Activated CD4-positive, alpha-beta T cell treated with anti-CD3 and anti-CD28 coated beads for 4 hours (primary cell): ENCODE data around the gene SNX5.

Experiments used
- DNase-seq, 2 donors: peaks; one replicate each; pipeline ENCODE4 v3.0.0-alpha.2; 2020

The SNX5 gene

DNA sequence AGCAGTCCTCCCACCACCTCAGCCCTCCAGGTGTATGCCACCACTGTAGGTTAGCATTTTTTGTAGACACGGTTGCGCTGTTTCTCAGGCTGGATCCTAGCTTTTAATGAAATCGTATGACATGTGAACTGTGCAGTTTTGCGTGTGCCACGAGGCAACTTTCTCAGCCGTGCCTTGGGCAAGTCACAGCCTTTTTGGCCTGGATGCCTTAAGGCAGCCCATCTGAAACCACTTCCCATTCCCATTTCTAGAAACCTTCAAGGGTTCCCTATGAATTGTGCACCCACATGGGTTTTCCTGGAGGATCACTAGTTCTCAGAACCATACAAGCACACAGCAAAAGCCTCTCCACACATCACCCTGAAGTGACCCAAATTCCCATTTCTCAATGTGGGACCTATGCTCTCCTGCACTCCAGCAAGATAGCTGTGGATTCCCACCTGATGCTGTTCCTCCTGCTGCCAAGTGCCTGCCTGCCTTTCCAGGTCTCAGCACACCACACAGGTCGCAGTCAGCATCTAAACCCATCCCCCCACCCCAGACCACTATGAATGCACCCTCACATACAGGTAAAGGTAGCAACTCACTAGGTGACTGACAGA lies 28.9 kb downstream of the SNX5 start:
- no peak for DNase-seq

DNA sequence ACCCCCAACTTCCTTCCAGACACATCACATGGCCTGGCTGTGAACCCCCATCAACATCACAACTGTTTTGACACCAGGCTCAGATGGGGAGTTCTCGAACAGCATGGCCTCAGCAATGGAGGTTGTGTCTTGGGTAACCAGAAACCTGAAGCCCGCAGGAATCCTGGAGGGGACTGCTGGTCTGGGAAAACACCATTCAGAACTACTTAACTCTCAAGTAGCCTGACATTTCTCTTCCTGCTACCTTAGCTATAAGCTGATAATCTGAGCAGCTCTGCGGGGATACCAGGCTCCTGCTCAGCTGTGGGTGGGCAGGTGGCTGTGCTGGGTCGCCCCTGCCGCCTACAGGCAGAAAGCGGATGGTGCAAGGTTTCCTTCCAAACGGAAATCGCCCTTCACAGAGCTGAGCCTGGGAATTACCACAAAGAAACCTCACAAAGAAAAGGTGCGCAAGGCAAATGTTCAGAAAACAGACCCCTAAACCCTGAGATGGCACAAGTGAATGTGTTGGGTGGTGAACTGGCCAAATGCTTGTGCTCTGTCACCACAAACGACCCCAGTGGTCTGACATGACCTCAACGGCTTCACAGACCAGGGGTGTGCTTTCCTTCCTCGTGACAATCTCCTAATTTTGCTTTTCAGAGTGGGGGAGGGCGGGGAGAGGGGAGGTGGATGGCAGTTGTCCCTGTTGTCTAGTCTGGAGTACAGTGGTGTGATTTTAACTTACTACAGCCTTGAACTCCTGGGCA lies 29.5 kb downstream of the SNX5 start:
- peak; percentile 44 to 48 for DNase-seq

- DNase-seq, result no peak
Measured at GRCh38 chr20:17936761-17937732, 31.5 kb downstream of the SNX5 start.

DNA sequence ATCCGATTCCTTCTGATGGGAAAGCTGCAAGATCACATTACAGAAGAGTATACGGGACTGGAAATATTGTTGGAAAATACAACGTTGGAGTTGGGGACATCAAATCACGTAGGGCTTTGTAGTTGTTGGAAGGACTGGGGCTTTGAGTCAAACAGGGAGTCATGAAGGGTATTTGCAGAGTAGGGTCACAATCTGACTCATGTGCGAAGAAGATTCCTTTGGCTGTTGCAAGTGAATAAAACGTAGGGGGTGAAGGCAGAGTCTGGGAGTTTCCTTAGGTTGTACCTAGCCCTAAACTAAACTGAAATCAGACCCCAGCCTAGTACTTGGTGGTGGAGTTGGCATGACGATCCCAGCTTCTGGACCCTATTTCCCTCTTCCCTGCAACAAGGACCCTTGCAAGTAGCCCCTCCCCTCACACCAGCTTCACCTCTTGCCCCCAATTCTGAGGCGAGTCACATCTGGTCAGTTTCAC lies 32.3 kb downstream of the SNX5 start:
- DNase-seq, result no peak

- no peak for DNase-seq
Measured at GRCh38 chr20:17935761-17936160, 32.8 kb downstream of the SNX5 start.

GRCh38 chr20:17935186-17935585 lies 33.4 kb downstream of the SNX5 start:
- DNase-seq, result no peak

GRCh38 chr20:17934141-17934862 lies 34.3 kb downstream of the SNX5 start:
- no peak for DNase-seq

DNA sequence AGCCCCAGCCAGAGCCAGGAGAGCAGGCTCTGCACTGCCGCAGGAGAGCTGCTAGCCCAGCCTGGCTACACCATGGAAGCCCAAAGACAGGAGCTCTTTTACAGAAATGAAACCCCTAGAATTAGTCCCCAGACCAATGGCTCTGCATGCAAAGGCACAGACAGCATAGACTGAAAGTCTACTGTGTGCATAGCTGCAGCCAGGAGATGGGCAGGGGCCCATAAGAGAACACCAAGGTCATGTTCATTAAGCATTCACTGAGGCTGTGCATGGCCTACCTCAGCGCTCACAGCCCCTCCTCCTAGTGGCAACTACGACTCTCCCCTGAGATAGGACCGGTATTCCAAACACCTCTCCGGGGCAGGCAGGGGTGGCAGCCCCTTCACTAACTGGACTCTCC lies 34.9 kb downstream of the SNX5 start:
- no peak for DNase-seq

GRCh38 chr20:17933121-17933520 lies 35.5 kb downstream of the SNX5 start:
- no peak for DNase-seq

- DNase-seq, result no peak
Measured at GRCh38 chr20:17932396-17932795, 36.2 kb downstream of the SNX5 start.

DNA sequence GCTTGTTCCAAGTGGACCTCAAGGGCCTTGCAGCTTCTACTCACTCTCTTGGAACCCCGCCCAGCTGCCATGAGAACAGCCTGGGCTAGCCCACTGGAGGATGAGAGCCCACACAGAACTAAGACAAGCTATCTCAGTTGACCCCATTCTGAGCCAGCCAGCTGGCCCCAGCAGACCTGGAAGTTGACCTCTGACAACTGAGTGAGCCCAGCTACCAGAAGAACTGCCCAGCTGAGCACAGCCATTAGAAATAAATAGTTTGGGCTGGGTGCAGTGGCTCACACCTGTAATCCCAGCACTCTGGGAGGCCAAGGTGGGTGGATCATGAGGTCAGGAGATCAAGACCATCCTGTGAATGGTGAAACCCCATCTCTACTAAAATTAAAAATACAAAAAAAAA lies 37.1 kb downstream of the SNX5 start:
- DNase-seq, result no peak

DNA sequence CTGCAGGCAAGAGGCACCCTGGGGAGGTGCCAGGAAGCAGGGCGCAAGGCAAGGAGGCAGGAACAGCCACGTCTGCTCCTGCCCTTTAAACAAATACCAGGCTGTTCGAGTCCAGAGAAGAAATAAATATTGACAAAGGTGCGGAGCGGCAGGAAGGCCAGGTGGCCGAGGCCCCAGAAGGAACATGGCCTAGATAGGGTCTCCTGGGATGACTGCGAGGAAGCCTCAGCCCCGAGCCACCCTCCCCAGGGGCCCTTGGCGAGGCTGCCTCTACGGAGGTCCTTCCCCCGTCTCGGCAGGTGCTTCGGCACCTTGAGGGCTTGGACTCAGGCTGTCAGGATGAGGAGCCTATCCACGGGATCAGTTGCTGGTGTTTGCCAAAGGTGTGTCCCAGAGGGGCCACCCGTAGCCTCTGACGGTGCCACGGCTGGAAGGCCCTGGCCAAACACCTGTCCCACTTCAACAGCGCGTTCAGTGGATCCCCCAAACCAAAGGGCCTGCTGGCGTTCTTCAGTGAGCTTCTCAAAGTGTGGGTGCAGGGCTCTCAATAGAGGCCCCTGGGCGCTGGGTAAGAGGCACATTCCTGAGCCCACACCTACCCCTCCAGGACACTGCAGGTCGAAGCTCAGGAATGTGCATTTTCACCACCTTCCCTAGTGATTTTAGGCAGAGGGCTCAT lies 39.8 kb downstream of the SNX5 start:
- DNase-seq, result no peak

DNA sequence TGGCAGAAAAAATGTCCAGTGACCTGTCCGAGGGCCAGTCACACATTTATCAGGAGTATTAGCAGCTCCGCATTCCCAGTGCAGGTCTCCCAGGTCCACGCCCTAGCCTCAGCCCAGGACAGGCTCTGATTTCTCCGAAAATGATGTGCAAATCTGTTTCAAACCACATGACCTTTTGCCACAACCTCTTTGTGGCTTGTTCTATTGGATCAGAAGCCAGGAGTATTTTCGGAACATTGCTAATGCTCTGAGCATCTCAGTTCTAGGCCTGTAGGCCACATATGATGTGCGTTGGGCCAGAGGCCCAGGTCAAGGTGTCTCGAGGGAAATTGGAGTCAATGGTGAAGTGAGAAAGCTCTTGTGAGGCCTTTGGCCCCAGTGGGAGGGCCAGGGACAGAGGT lies 40.4 kb downstream of the SNX5 start:
- no peak for DNase-seq

GRCh38 chr20:17925940-17926300 lies 42.7 kb downstream of the SNX5 start:
- no peak for DNase-seq

- no peak for DNase-seq
Measured at GRCh38 chr20:17925141-17925939, 43.3 kb downstream of the SNX5 start.

DNA sequence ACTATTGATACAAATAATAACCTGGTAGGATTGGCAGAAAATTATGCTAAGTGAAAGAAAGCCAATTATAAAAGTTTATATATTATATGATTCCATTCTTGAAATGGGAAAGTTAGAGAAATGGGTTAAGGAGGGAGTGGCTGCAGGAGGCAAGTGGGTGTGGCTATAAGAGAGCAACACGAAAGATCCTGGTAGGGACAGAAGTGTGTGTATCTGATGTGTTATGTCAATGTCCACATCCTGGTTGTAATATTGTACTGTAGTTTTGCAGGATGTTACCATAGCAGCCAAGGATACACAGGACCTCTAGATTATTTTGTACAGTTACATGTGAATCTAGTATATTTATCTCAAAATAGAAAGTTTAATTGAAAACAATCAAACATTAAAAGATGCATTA lies 46.8 kb downstream of the SNX5 start:
- no peak for DNase-seq

DNA sequence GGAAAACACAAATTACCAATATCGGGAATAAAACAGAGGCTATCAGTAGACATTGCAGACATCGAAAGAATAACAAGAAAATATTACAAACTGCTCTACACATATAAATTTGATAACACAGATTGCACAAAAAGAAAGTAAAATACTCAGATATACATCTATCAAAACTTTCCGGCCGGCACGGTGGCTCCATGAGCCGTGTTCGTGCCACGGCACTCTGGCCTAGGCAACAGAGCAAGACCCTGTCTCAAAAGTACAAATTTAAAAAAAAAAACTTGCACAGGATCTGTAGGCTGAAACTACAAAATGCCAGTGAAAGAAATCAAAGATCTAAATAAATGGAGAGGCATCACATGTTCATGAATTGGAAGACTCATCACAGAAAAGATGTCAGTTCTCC lies 49.4 kb downstream of the SNX5 start:
- DNase-seq, result no peak

- no peak for DNase-seq
Measured at GRCh38 chr20:17917832-17918618, 50.6 kb downstream of the SNX5 start.

DNA sequence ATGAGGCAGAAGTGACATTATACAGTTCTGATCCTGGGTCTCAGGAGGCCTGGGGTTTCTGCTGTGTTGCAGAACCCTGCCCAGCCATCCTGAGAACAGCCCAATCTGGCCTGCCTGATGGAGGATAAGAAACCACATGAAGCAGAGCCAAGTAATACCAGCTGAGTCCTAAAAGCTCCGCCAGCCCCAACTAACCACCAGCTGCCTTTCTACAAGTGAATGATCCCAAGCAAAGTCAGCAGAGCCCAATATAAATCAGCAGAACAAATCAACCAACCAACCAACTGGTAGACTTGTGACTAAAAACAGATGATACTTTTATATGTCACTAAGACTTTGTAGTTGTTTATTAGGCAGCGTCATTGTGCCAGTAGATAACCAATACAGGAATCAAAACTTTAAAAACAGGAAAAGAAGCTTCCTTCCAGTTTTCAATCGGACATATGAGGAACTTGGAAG lies 52.1 kb downstream of the SNX5 start:
- DNase-seq, result no peak

DNA sequence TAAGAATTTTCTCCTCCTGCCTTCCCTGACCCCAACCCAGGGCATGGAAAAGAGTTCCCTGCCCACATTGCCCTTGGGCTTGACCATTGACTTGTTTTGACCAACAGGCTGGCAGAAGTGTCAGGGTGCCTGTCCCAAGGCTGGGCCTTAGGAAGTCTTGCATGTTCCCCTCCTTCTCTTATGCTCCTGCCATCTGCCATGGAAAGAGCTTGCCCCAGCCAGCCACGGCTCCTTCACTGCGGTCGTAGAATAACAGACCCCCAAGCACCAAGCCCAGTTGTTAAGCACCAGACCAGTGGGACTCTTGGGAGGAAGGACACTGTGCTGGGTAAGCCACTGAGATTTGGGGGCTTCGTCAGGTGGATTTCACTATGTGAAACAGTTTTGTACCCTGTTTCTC lies 53.6 kb downstream of the SNX5 start:
- no peak for DNase-seq

DNA sequence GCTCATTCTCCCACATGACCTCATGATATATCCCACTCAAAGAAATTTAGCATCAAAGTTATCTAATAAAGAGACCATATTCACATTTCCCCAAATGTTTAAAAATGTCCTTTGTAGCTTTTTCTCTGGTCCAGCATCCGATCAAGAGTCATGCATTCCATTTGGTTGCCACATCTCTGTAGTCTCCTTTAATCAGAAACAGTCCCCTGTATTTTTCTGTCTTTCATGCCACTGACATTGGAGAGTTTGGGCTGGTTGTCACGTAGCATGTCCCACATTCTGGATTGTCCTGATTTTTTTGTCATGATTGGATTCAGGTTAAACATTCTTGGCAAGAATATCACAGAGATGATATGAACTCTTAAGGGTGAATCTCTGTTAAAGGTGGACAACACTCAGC lies 55.7 kb downstream of the SNX5 start:
- DNase-seq, result no peak
